Activated CD4-positive, CD25-positive, alpha-beta regulatory T cell treated with anti-CD3 and anti-CD28 coated beads, Interleukin-2, amount 50 U/mL, for 72 hours (primary cell): ENCODE measurements around the gene ECI2.
"Not testable (repeated sequence)": the region's sequence is repeated elsewhere in the genome, so short reads cannot be mapped to it uniquely, and the experiment has no call there.

ENCODE experiments used
- DNase-seq: peaks from one replicate; pipeline ENCODE4 v3.0.0; 2021

The ECI2 gene

GRCh38 chr6:4100655-4101054 lies 34.7 kb downstream of the ECI2 start:
- DNase-seq: no peak

- DNase-seq: no peak
Observed at GRCh38 chr6:4093288-4093687, 42.1 kb downstream of the ECI2 start.

GRCh38 chr6:4091941-4092340 lies 43.4 kb downstream of the ECI2 start:
- DNase-seq: no peak

GRCh38 chr6:4090043-4090442 lies 45.3 kb downstream of the ECI2 start:
- DNase-seq: not testable (repeated sequence)

- DNase-seq: no peak
Observed at GRCh38 chr6:4088704-4089103, 46.7 kb downstream of the ECI2 start.

GRCh38 chr6:4085332-4085700 lies 50.1 kb downstream of the ECI2 start:
- no peak for DNase-seq

GRCh38 chr6:4084444-4085331 lies 50.7 kb downstream of the ECI2 start:
- no peak for DNase-seq

- no peak for DNase-seq
Observed at GRCh38 chr6:4078691-4079471, 56.5 kb downstream of the ECI2 start, which contains the start of gene FAM217A. Gene FAM217A (minus strand): TSS chr6:4079137. CDS start chr6:4077414, 1,723 bp downstream.

GRCh38 chr6:4074478-4075235 lies 60.7 kb downstream of the ECI2 start:
- DNase-seq: no peak

- DNase-seq: no peak
Observed at GRCh38 chr6:4071330-4071729, 64.0 kb downstream of the ECI2 start.

GRCh38 chr6:4069199-4069598 lies 66.2 kb downstream of the ECI2 start:
- no peak for DNase-seq

- DNase-seq: no peak
Observed at GRCh38 chr6:4067673-4068072, 67.7 kb downstream of the ECI2 start.

GRCh38 chr6:4066029-4066755 lies 69.2 kb downstream of the ECI2 start:
- no peak for DNase-seq
